PC-9 (cell line): Measurements from ENCODE around the gene RPRD1A. TPM values are rescaled to one million over a fixed set of nuclear protein-coding genes. Genes with fewer than 3 reads are reported as not detected.

Source experiments
- BruUV-seq: library from RNA; stranded (reverse); fragments of 400-500 nt; replicated peaks from 2 replicates; lab custom pipeline; 2021; lab: Mats Ljungman, UMichigan
- CTCF ChIA-PET: fragments of 300-600 bp; sonication (Branson Sonifier 250); formaldehyde crosslinking; loops from one replicate; lab custom pipeline; 2022; ENCODE audit warnings: antibody characterized with exemption; lab: Charles Lee
- POLR2A ChIA-PET: fragments of 300-600 bp; sonication (Branson Sonifier 250); formaldehyde crosslinking; loops from one replicate; lab custom pipeline; 2022; ENCODE audit warnings: antibody characterized with exemption; ENCODE audit not compliant: unreplicated experiment; lab: Charles Lee
- DNase-seq, 2 experiments: peaks; one replicate each; pipeline versions ENCODE4 v3.0.0 to v3.0.0-alpha.2; 2015 to 2022; ENCODE audit warnings: mixed read lengths in 1 of 2
- H2AFZ ChIP-seq: fragments of 200-600 bp; sonication (generic); 2 replicates; pipeline ENCODE4 v1.8.1; 2017; ENCODE audit warnings: antibody characterized with exemption
- H3F3A ChIP-seq: fragments of 200-600 bp; sonication (generic); 2 replicates; pipeline ENCODE4 v1.8.1; 2017; ENCODE audit warnings: antibody characterized with exemption, mild to moderate bottlenecking, low read depth; ENCODE audit not compliant: insufficient read depth
- H3K27ac ChIP-seq: fragments of 200-600 bp; sonication (generic); 2 replicates; pipeline ENCODE4 v1.6.1; 2016; ENCODE audit warnings: mixed run types
- H3K27me3 ChIP-seq: fragments of 200-600 bp; sonication (generic); 2 replicates; pipeline ENCODE4 v1.6.1; 2016; ENCODE audit warnings: low read depth, mixed run types; ENCODE audit not compliant: insufficient read depth
- H3K36me3 ChIP-seq: fragments of 200-600 bp; sonication (generic); 2 replicates; pipeline ENCODE4 v1.6.1; 2016; ENCODE audit warnings: low read depth, mixed run types
- H3K4me1 ChIP-seq: fragments of 200-600 bp; sonication (generic); replicated peaks from 2 replicates; pipeline ENCODE4 v1.6.1; 2016; ENCODE audit warnings: mixed run types; ENCODE audit not compliant: insufficient read depth
- H3K4me2 ChIP-seq: fragments of 200-600 bp; sonication (generic); 2 replicates; pipeline ENCODE4 v1.6.1; 2017; ENCODE audit warnings: mixed run types
- H3K4me3 ChIP-seq: fragments of 200-600 bp; sonication (generic); 2 replicates; pipeline ENCODE4 v1.6.1; 2016; ENCODE audit warnings: mixed run types
- H3K79me2 ChIP-seq: fragments of 200-600 bp; sonication (generic); 2 replicates; pipeline ENCODE4 v1.6.1; 2017; ENCODE audit warnings: low read depth, mixed run types
- H3K9me2 ChIP-seq: fragments of 200-600 bp; sonication (generic); 2 replicates; pipeline ENCODE4 v1.8.1; 2017; ENCODE audit warnings: mild to moderate bottlenecking; ENCODE audit not compliant: insufficient read depth
- H3K9me3 ChIP-seq: fragments of 200-600 bp; sonication (generic); 2 replicates; pipeline ENCODE4 v1.8.1; 2016; ENCODE audit warnings: low read depth; ENCODE audit not compliant: insufficient read depth
- H4K20me1 ChIP-seq: fragments of 200-600 bp; sonication (generic); 2 replicates; pipeline ENCODE4 v1.8.1; 2017; ENCODE audit not compliant: insufficient read depth
- EZH2 ChIP-seq: fragments of 200-600 bp; sonication (generic); IDR thresholded peaks from 2 replicates; pipeline ENCODE4 v1.8.0; 2017; ENCODE audit warnings: antibody characterized with exemption, low read depth
- intact Hi-C: fragments of 100-400 bp; cut with micrococcal nuclease; formaldehyde crosslinking; loops from one replicate; pipeline ENCODE4 v1.10.0; 2022; ENCODE audit not compliant: unreplicated experiment
- total RNA-seq: library from RNA; stranded (reverse); gene quantifications from 2 replicates; pipeline ENCODE4 v1.2.3, GENCODE V29; 2021
- TF ChIP-seq, protein P1 (sequence below): fragments of 200-600 bp; sonication (generic); conservative IDR thresholded peaks from 2 replicates; pipeline ENCODE4 v1.6.1; 2017; ENCODE audit warnings: mixed run types, antibody characterized with exemption, mild to moderate bottlenecking, moderate library complexity

Gene RPRD1A
- total RNA-seq, 1 experiment from 2014 or later, result 34.2 TPM

DNA sequence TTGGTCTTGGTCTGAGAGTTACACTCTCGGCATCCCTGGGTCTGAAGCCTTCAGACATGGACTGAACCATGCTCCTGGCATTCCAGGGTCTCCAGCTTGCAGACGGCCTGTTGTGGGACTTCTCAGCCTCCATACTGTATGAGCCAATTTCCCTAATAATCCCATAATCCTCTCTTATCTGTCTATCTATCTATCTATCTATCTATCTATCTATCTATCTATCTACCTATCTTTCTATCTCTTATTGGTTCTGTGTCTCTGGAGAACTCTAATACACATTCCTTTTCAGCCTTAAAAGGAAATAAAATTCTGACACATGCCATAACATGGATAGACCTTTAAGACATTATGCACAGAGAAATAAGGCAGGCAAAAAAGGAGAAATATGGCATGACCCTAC, 37.4 kb upstream of the RPRD1A start:
- no peak overlapping the region for H3K4me2 ChIP-seq
- no peak overlapping the region for H3K4me3 ChIP-seq
- no peaks in the 10 kb centered on the region for H3K9me2 ChIP-seq
- no peaks in the 10 kb centered on the region for H4K20me1 ChIP-seq
- TF ChIP-seq, protein P1, sequence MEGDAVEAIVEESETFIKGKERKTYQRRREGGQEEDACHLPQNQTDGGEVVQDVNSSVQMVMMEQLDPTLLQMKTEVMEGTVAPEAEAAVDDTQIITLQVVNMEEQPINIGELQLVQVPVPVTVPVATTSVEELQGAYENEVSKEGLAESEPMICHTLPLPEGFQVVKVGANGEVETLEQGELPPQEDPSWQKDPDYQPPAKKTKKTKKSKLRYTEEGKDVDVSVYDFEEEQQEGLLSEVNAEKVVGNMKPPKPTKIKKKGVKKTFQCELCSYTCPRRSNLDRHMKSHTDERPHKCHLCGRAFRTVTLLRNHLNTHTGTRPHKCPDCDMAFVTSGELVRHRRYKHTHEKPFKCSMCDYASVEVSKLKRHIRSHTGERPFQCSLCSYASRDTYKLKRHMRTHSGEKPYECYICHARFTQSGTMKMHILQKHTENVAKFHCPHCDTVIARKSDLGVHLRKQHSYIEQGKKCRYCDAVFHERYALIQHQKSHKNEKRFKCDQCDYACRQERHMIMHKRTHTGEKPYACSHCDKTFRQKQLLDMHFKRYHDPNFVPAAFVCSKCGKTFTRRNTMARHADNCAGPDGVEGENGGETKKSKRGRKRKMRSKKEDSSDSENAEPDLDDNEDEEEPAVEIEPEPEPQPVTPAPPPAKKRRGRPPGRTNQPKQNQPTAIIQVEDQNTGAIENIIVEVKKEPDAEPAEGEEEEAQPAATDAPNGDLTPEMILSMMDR, result no peak
- no peak for TF ChIP-seq EZH2
- H3K4me1 ChIP-seq, result no peaks in the 10 kb centered on the region
- no peaks in the 10 kb centered on the region for H3K27me3 ChIP-seq
- ChIA-PET POLR2A (no interaction called here), CTCF (no interaction called here)
- DNase-seq, result no peak
- no TSS peak for BruUV-seq
- intact Hi-C loops, result no loop called here
- H3K36me3 ChIP-seq, result no peaks in the 10 kb centered on the region
- no peaks in the 10 kb centered on the region for H3K9me3 ChIP-seq
- no peaks in the 10 kb centered on the region for H3F3A ChIP-seq
- no peak overlapping the region for H3K27ac ChIP-seq
- H3K79me2 ChIP-seq, result no peaks in the 10 kb centered on the region
- H2AFZ ChIP-seq, result no peak overlapping the region

DNA sequence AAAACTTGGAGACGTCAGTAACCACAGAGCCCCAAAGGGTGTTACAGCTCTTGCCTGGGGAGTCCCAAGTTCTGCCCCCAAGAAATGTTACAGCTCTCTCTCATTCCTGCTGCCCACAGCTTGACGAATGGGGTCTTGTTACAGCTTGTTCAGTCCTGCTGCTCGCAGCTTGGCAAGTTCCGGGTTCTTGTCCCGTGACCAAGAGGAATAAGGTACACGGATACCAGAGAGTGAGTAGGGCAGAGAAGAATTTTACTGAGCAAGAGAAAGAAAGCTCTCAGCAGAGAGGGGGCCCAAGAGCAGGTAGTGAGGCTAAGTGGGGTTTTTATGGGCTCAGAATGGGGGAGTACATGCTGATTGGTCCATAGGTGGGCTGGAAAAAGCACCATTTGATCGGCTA, 34.6 kb upstream of the RPRD1A start:
- no peak for TF ChIP-seq EZH2
- TF ChIP-seq, protein P1, result no peak
- H3K79me2 ChIP-seq, result no peaks in the 10 kb centered on the region
- no peaks in the 10 kb centered on the region for H3K9me2 ChIP-seq
- intact Hi-C loops, result no loop called here
- POLR2A ChIA-PET, result no interaction called here
- H3F3A ChIP-seq, result no peaks in the 10 kb centered on the region
- no peak overlapping the region for H3K4me3 ChIP-seq
- CTCF ChIA-PET, result no interaction called here
- H3K9me3 ChIP-seq, result no peaks in the 10 kb centered on the region
- no peaks in the 10 kb centered on the region for H3K36me3 ChIP-seq
- no peaks in the 10 kb centered on the region for H3K4me1 ChIP-seq
- H4K20me1 ChIP-seq, result no peaks in the 10 kb centered on the region
- no peak overlapping the region for H2AFZ ChIP-seq
- no peak overlapping the region for H3K27ac ChIP-seq
- DNase-seq, result no peak
- no TSS peak for BruUV-seq
- H3K4me2 ChIP-seq, result no peak overlapping the region
- H3K27me3 ChIP-seq, result no peaks in the 10 kb centered on the region

DNA sequence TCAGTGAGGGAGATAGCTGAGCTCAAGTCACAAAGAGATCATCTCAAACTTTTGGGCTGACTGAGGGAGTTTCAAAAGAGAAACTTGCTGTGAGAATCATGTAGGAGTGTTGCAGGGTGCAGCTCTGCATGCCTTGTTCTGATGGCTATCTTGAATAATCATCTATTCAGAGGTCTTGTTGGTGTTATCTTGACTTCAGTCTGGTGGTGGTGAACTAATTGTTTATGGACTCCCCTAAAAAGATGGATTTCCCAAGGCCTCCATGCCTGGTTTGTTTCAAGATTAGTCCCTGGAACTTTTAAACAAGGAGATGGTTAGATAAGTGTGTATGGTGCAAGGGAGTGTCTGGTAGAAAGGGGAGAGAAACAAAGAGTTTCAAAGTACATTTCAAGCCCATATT, 32.0 kb upstream of the RPRD1A start:
- Histone ChIP-seq H3K4me3 (no peak overlapping the region), H3K9me3 (no peaks in the 10 kb centered on the region), H3K4me1 (no peaks in the 10 kb centered on the region), H3K79me2 (no peaks in the 10 kb centered on the region), H3K27ac (no peak overlapping the region), H3K27me3 (no peaks in the 10 kb centered on the region), H3K9me2 (no peaks in the 10 kb centered on the region), H3F3A (no peaks in the 10 kb centered on the region), H2AFZ (no peak overlapping the region), H3K4me2 (no peak overlapping the region), H3K36me3 (no peaks in the 10 kb centered on the region), H4K20me1 (no peaks in the 10 kb centered on the region)
- DNase-seq, result no peak
- BruUV-seq, result no TSS peak
- CTCF ChIA-PET, result no interaction called here
- POLR2A ChIA-PET, result no interaction called here
- intact Hi-C loops, result loop anchor here (5.0 to 10.0 kb wide), 3 partner anchors 85 to 705 kb away; no protein-coding TSS in a partner anchor
- TF ChIP-seq EZH2, result no peak
- TF ChIP-seq, protein P1, result no peak
